Measurements from ENCODE around the gene DOLPP1.

GRCh38 chr9:129103595-129103965 lies 22.7 kb downstream of the DOLPP1 start:
- TF ChIP-seq POLR2A (IDR thresholded peaks at IDR 0.05) = no peak
- no peak for TF ChIP-seq CTCF (IDR thresholded peaks at IDR 0.05)

All from lower leg skin (tissue), 3 donors.